Measurements from ENCODE around the gene ANGPTL1.

ANGPTL1 gene, protein sequence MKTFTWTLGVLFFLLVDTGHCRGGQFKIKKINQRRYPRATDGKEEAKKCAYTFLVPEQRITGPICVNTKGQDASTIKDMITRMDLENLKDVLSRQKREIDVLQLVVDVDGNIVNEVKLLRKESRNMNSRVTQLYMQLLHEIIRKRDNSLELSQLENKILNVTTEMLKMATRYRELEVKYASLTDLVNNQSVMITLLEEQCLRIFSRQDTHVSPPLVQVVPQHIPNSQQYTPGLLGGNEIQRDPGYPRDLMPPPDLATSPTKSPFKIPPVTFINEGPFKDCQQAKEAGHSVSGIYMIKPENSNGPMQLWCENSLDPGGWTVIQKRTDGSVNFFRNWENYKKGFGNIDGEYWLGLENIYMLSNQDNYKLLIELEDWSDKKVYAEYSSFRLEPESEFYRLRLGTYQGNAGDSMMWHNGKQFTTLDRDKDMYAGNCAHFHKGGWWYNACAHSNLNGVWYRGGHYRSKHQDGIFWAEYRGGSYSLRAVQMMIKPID

DNA sequence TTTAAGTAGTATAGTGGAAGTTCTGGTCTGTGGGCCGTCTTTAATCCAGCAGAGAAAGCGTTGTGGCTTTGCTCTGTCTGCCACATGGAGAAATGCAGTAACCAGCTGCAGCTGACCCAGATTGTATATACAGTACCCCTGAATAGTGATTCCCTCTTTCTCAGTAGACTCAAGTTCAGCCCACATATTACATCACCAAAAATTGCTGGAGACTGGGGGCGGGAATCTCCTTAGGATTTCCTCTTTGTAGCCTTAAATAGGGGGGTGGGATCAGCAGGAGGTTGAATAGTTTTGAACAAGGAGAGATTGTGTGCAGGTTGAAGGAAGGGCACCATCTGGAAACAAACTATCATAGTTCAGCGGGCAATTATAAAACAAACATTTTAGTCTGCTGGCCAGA, at the start of gene ANGPTL1:
TSS of gene ANGPTL1 (minus strand) at position 134 of the 400 bp plus-strand sequence. CDS start 5,301 bp downstream, outside the sequence.
- Histone ChIP-seq H3K27me3 (ENCODE audit: insufficient read depth, low read length) (no peaks in the 10 kb centered on the region), H3K4me1 (ENCODE audit: control insufficient read depth, insufficient read depth, low read length, unreplicated experiment) (peaks cover 41% of the 10 kb centered on the region), H3K27ac (ENCODE audit: low read depth, low read length) (no peak within 1 kb of the TSS), H3K4me3 (ENCODE audit: low read depth, low read length) (peak within 1 kb of the TSS; percentile 75), H2AFZ (ENCODE audit: low read length, unreplicated experiment) (peak within 1 kb of the TSS; percentile 11), H3K79me2 (ENCODE audit: control insufficient read depth, insufficient read depth, low read length, unreplicated experiment) (no peaks in the 10 kb centered on the region), H3K36me3 (ENCODE audit: insufficient read depth, low read length) (no peaks in the 10 kb centered on the region)

DNA sequence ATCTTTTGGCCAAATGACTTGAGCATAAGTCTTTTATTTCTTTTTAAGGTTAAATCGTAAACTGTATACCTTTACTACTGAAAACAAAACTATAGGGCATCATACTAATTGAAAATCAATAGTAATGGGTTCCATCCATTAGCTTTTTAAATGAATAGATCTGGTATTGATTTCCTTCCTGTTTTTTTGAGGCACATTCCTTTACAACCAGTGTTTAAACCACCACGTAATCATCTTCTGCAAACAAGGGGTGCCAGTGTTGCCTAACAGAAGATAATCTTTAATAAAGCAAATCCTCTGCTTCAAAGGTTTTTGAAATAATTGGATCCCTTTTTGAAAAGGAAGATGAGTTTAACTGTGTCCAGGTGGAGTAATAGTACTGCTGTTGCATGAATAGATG, 48.7 kb upstream of the ANGPTL1 start:
- Histone ChIP-seq H3K36me3 (ENCODE audit: insufficient read depth, low read length) (peaks cover 9% of the 10 kb centered on the region), H3K4me3 (ENCODE audit: low read depth, low read length) (no peak overlapping the region), H3K27ac (ENCODE audit: low read depth, low read length) (no peak overlapping the region), H2AFZ (ENCODE audit: low read length, unreplicated experiment) (no peak overlapping the region), H3K27me3 (ENCODE audit: insufficient read depth, low read length) (no peaks in the 10 kb centered on the region), H3K4me1 (ENCODE audit: control insufficient read depth, insufficient read depth, low read length, unreplicated experiment) (no peaks in the 10 kb centered on the region), H3K79me2 (ENCODE audit: control insufficient read depth, insufficient read depth, low read length, unreplicated experiment) (no peaks in the 10 kb centered on the region)

DNA sequence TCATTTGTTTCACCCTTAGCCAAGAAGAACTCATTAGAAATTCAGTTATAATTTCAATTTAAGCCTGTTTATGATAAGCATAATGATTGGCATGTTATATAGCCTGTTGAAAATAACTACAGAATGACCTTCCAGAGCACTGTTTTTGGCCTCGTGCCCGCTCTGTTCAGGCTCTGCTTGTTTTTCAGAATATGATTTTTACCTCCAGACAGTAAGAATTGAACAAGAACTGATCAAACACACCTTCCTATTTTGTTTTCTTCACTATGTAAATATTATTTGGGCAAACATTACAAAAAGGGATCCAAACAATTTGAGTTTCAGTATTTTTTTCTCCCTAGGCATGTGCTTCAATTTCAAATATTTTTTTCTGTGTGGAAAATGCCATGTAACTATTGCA, 48.1 kb upstream of the ANGPTL1 start:
- no peaks in the 10 kb centered on the region for H3K27me3 ChIP-seq (ENCODE audit: insufficient read depth, low read length)
- no peak overlapping the region for H3K27ac ChIP-seq (ENCODE audit: low read depth, low read length)
- H3K4me3 ChIP-seq (ENCODE audit: low read depth, low read length): no peak overlapping the region
- H3K36me3 ChIP-seq (ENCODE audit: insufficient read depth, low read length): peaks cover 9% of the 10 kb centered on the region
- H3K79me2 ChIP-seq (ENCODE audit: control insufficient read depth, insufficient read depth, low read length, unreplicated experiment): no peaks in the 10 kb centered on the region
- H3K4me1 ChIP-seq (ENCODE audit: control insufficient read depth, insufficient read depth, low read length, unreplicated experiment): no peaks in the 10 kb centered on the region
- no peak overlapping the region for H2AFZ ChIP-seq (ENCODE audit: low read length, unreplicated experiment)

DNA sequence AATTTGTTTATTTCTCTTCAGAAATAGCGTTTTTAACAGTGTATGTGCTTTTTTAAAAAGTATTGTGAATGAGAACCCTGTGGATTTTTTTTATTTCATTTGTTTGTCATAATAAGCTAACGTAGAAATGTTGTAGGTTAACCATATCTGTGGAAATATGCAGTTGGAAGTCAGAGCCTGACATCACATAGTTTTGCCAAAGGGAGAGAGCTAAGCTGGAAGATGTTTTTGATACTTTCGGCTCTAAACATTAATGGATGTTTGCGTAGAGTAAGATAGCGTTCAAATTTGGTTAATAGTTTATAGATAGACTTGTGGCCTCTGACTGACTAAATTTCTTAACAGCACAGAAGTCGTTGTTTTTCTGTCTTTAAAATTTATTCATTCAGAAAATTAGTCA, 47.4 kb upstream of the ANGPTL1 start:
- Histone ChIP-seq H3K79me2 (ENCODE audit: control insufficient read depth, insufficient read depth, low read length, unreplicated experiment) (no peaks in the 10 kb centered on the region), H2AFZ (ENCODE audit: low read length, unreplicated experiment) (no peak overlapping the region), H3K27me3 (ENCODE audit: insufficient read depth, low read length) (no peaks in the 10 kb centered on the region), H3K36me3 (ENCODE audit: insufficient read depth, low read length) (peaks cover 9% of the 10 kb centered on the region), H3K27ac (ENCODE audit: low read depth, low read length) (no peak overlapping the region), H3K4me1 (ENCODE audit: control insufficient read depth, insufficient read depth, low read length, unreplicated experiment) (no peaks in the 10 kb centered on the region), H3K4me3 (ENCODE audit: low read depth, low read length) (no peak overlapping the region)

DNA sequence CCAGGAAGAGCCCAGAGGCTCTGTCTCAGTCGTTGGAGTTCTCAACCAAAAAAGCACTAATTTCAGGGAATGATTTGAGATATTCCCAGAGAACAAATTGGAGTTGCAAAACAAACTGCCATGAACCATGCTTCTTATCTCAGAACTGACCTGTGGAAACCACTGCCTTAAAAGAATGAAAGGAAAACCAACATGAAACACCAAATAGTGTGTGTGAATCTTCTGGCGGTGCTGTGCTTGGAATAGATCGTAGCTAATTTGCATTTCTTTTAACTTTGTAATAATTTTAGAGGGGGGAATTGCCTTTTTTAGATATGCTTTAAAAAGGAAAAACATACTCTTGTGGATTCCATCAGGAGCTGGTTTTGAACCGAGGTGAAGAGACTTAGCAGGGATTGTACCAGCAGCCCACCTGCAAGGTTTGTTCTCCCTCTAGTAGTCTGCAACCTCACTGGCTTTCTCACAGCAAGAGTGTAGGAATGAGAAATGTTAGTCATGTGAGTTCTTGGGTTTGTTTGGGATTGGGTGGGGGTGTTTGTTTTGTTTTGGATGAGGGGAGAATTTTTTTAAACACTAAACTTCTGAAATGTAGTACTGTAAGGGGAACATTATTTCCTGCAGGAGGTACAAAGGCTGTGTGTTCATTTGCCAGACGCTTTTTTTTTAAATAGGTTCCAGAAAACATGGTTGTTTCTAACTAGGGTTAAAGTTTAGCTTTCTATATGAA, 45.7 kb upstream of the ANGPTL1 start:
- H3K27ac ChIP-seq (ENCODE audit: low read depth, low read length): no peak overlapping the region
- H3K79me2 ChIP-seq (ENCODE audit: control insufficient read depth, insufficient read depth, low read length, unreplicated experiment): no peaks in the 10 kb centered on the region
- H3K27me3 ChIP-seq (ENCODE audit: insufficient read depth, low read length): no peaks in the 10 kb centered on the region
- H3K36me3 ChIP-seq (ENCODE audit: insufficient read depth, low read length): peaks cover 3% of the 10 kb centered on the region; the same call in 1 of the 2 replicates
- H3K4me1 ChIP-seq (ENCODE audit: control insufficient read depth, insufficient read depth, low read length, unreplicated experiment): no peaks in the 10 kb centered on the region
- H3K4me3 ChIP-seq (ENCODE audit: low read depth, low read length): no peak overlapping the region
- no peak overlapping the region for H2AFZ ChIP-seq (ENCODE audit: low read length, unreplicated experiment)

DNA sequence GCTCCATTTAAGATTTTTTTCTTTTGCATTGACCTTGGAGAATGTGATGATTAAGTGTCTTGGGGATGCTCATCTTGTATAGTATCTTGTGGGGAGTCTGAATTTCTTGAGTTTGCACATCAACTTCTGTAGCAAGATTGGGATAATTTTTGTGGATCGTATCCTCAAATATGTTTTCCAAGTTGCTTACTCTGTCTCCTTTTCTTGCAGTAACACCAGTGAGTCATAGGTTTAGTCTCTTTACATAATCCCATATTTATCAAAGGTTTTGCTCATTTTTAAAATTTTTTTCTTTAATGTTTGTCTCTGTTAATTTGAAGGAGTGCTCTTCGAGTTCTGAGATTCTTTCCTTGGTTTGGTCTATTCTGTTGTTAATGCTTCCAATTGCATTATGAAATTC, 41.7 kb upstream of the ANGPTL1 start:
- Histone ChIP-seq H3K27ac (ENCODE audit: low read depth, low read length) (no peak overlapping the region), H2AFZ (ENCODE audit: low read length, unreplicated experiment) (no peak overlapping the region), H3K27me3 (ENCODE audit: insufficient read depth, low read length) (no peaks in the 10 kb centered on the region), H3K4me1 (ENCODE audit: control insufficient read depth, insufficient read depth, low read length, unreplicated experiment) (no peaks in the 10 kb centered on the region), H3K36me3 (ENCODE audit: insufficient read depth, low read length) (peaks cover 3% of the 10 kb centered on the region; the same call in 1 of the 2 replicates), H3K79me2 (ENCODE audit: control insufficient read depth, insufficient read depth, low read length, unreplicated experiment) (no peaks in the 10 kb centered on the region), H3K4me3 (ENCODE audit: low read depth, low read length) (no peak overlapping the region)

DNA sequence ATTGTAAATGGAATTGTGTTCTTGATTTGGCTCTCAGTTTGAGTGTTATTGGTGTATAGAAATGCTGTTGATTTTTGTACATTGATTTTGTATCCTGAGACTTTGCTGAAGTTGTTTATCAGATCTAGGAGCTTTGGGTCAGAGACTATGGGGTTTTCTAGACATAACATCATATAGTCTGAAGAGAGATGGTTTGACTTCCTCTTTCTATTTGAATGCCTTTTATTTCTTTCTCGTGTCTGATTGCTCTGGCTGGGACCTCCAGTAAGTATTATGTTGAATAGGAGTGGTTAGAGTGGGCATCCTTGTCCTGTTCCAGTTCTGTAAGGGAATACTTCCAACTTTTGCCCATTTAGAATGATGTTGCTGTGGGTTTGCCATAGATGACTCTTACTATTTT, 39.1 kb upstream of the ANGPTL1 start:
- 0 out of 2 replicates have a peak, but pooled peaks cover 4% of the 10 kb centered on the region for H3K36me3 ChIP-seq (ENCODE audit: insufficient read depth, low read length)

DNA sequence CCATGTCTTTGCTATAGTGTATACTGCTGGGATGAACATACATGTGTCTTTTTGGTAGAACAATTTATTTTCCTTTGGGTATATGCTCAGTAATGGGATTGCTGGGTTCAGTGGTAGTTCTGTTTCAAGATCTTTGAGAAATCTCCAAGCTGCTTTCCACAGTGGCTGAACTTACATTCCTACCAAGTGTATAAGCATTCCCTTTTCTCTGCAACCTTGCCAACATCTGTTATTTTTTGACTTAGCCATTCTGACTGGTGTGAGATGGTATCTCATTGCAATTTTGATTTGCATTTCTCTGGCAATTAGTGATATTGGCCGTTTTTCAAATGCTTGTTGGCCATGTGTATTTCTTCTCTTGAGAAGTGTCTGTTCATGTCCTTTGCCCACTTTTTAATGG, 37.5 kb upstream of the ANGPTL1 start:
- Histone ChIP-seq H3K4me1 (ENCODE audit: control insufficient read depth, insufficient read depth, low read length, unreplicated experiment) (no peaks in the 10 kb centered on the region), H3K36me3 (ENCODE audit: insufficient read depth, low read length) (0 out of 2 replicates have a peak, but pooled peaks cover 4% of the 10 kb centered on the region)

More for the DNA sequence above, 39.1 kb upstream of the ANGPTL1 start:
- Histone ChIP-seq H3K27me3 (ENCODE audit: insufficient read depth, low read length) (no peaks in the 10 kb centered on the region), H2AFZ (ENCODE audit: low read length, unreplicated experiment) (no peak overlapping the region), H3K4me3 (ENCODE audit: low read depth, low read length) (no peak overlapping the region), H3K4me1 (ENCODE audit: control insufficient read depth, insufficient read depth, low read length, unreplicated experiment) (no peaks in the 10 kb centered on the region), H3K27ac (ENCODE audit: low read depth, low read length) (no peak overlapping the region), H3K79me2 (ENCODE audit: control insufficient read depth, insufficient read depth, low read length, unreplicated experiment) (no peaks in the 10 kb centered on the region)

DNA sequence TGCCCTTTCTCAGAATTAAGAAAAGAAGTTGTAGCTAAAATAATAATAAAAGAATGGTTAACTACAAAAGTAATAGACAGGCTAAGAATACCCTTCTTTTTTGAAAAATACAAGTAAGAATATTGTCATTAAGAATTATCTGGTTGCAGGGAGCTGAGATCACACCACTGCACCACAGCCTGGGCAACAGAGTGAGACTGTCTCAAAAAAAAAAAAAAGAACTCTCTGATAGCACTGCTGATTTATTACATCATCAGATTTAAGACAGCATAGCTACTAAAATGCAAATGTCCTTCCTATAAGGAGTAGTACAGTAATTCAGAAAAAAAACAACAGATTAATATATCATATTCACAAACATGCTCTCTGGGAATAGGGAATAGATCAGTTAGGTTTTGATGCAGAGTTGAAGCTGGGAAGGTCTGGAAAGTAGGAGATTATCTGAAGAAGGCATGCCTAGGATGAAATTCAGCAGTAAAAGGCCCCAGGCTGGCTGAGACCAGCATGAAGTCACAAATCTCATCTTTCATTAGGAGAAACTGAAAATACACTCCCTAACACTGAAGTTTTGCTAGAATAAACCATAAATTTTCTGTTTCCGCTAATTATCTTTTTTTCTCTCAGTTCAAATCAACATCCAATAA, 30.7 kb upstream of the ANGPTL1 start:
- H3K36me3 ChIP-seq (ENCODE audit: insufficient read depth, low read length): no peaks in the 10 kb centered on the region
- H3K27me3 ChIP-seq (ENCODE audit: insufficient read depth, low read length): no peaks in the 10 kb centered on the region
- H3K4me3 ChIP-seq (ENCODE audit: low read depth, low read length): no peak overlapping the region
- no peak overlapping the region for H2AFZ ChIP-seq (ENCODE audit: low read length, unreplicated experiment)
- no peaks in the 10 kb centered on the region for H3K79me2 ChIP-seq (ENCODE audit: control insufficient read depth, insufficient read depth, low read length, unreplicated experiment)
- H3K4me1 ChIP-seq (ENCODE audit: control insufficient read depth, insufficient read depth, low read length, unreplicated experiment): no peaks in the 10 kb centered on the region
- no peak overlapping the region for H3K27ac ChIP-seq (ENCODE audit: low read depth, low read length)

More for the DNA sequence above, 37.5 kb upstream of the ANGPTL1 start:
- no peak overlapping the region for H3K27ac ChIP-seq (ENCODE audit: low read depth, low read length)
- H3K27me3 ChIP-seq (ENCODE audit: insufficient read depth, low read length): no peaks in the 10 kb centered on the region
- H3K79me2 ChIP-seq (ENCODE audit: control insufficient read depth, insufficient read depth, low read length, unreplicated experiment): no peaks in the 10 kb centered on the region
- H2AFZ ChIP-seq (ENCODE audit: low read length, unreplicated experiment): no peak overlapping the region
- no peak overlapping the region for H3K4me3 ChIP-seq (ENCODE audit: low read depth, low read length)

DNA sequence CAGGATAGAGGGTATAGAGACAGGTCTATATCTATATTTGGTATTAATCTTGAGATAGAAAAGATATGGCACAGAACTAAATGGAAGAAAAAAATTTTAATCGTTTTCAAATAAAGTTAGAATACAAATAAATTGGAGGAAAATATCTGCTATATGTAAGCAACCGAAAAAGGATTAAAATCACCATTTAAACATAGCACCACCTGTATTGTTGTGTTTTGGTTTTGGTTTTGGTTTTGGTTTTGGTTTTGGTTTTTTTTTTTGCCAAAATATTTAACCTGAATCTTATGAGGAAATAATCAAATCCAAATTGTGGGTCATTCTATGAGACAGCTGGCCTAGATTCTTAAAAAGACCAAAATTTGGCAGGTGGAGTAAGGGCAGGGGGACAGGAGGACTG, 28.5 kb upstream of the ANGPTL1 start:
- Histone ChIP-seq H3K27me3 (ENCODE audit: insufficient read depth, low read length) (no peaks in the 10 kb centered on the region), H3K4me3 (ENCODE audit: low read depth, low read length) (0 out of 2 replicates have a peak overlapping the region, but pooled peaks have one; percentile 30), H3K4me1 (ENCODE audit: control insufficient read depth, insufficient read depth, low read length, unreplicated experiment) (no peaks in the 10 kb centered on the region), H3K36me3 (ENCODE audit: insufficient read depth, low read length) (0 out of 2 replicates have a peak, but pooled peaks cover 3% of the 10 kb centered on the region), H3K79me2 (ENCODE audit: control insufficient read depth, insufficient read depth, low read length, unreplicated experiment) (no peaks in the 10 kb centered on the region), H3K27ac (ENCODE audit: low read depth, low read length) (no peak overlapping the region), H2AFZ (ENCODE audit: low read length, unreplicated experiment) (no peak overlapping the region)

All from ACC112 (cell line).